GM21529 (cell line): ENCODE measurements around the gene BTAF1.

Source experiments
- ATAC-seq: cut with Tn5 transposase; IDR thresholded peaks from one replicate; pipeline ENCODE4 v1.9.1; 2021; ENCODE audit not compliant: unreplicated experiment

BTAF1 gene

GRCh38 chr10:91907914-91908336, 15.6 kb upstream of the BTAF1 start:
- peak; percentile 19 for ATAC-seq

- peak; percentile 89 for ATAC-seq
These were observed 15.0 kb upstream of the BTAF1 start for GRCh38 chr10:91908337-91909116.

GRCh38 chr10:91909117-91909677, 14.4 kb upstream of the BTAF1 start, which contains the start of gene FGFBP3:
TSS of gene FGFBP3 (minus strand) at chr10:91909486. CDS start at chr10:91908969, 517 bp downstream.
- no peak for ATAC-seq

- ATAC-seq = no peak
These were observed 13.1 kb upstream of the BTAF1 start for GRCh38 chr10:91910467-91910866.

- ATAC-seq = no peak
These were observed 3.9 kb upstream of the BTAF1 start for GRCh38 chr10:91919651-91920050.

DNA sequence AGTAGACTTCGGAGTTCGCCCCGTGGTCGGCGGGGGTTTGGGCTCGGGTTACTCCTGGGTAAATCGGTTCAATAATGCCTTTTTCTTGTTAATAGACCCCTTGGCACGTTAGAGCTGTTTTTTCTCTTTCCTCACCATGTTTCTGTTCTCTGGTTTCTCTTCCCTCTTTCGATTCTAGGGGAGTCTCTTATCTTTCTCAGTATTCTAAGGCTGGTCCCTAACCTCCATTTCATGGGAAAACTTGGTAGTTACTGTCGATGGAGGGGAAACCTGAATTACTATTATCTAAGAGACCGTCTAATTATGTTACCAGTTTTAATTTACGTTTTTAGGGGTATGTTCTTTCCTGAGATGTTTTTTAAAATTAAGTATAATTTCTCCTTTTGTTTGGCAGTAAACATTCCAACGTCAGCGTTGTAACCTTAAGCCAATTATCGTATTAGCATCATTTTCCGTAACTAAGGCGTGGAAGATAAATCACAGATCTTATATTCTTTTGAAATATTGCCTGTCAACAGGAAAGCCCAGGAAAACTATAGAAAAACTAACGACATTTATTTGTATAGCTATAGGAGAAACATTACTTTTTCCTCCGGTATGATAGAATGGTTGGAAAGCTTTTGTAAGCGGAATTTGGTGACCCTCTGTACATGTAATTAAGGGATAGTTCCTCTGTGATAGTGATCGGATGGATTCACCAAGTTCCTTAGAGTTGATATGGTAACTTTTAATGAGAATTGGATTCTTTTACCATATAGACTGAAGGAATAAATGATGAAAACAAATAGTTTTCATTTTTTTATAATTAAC, 847 bp downstream of the BTAF1 start:
- ATAC-seq = peak; percentile 30

DNA sequence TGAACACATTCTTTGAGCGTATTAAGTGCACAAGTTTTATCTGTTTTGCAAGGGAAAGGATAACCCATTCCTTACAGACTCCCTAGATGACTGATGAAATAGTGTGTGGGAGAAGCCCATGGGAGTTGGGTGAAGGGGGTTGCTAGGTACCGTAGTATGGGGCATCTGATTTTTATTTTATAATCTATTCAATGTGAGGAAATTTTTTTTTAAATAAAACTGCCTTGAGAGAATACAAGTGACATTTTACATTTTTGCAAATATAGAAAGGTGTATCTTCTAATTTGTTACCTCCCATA, 1.4 kb downstream of the BTAF1 start:
- ATAC-seq = no peak

DNA sequence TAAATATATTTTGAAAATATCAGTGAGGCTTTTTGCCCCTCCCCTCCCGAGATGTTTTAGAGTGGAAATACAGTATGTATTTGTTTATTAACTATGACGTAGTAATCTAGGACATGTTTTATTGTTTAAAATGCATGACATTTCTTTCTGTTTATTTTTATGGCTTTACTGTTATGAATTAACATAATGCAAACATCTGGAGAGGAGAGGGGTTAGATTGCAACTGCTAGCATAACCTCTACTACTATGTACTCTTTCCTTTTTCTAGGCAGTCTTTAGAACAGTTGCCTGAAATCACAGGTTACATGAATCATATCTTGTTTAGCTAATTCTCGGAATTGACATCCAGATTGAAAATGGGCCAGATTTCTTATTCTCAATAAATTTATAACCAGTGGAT, 7.4 kb downstream of the BTAF1 start:
- no peak for ATAC-seq

DNA sequence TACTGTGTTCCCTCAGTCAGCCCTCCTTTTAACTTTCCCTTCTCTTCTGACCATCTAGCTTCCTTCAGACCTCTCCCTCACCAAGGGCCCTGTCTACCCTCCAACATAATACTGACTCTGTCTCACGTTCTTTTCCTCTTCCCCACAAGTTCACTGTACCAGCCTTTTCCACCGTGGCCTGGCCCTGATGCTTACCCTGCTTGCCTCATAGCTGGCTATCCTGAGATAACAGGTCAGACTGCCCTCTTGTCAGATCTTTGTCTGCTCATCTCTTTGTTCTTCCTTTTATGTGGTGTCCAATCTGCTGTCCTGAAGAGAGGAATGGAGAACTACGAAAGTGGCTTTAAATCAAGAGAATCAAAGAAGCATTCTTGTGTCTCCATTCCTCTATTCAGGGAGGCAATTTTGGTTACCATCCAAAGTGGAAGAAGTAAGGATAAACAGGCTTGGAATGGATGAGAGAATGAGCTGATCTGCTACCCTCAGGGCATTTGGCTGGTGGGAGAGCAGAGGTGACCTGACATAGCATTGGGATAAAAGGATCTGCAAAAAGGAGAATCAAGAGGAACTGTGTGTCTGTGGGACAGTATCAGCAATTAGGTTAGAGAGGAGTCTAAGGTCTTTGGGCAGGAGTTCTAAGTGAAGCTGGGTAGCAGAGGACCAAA, 8.1 kb downstream of the BTAF1 start:
- no peak for ATAC-seq

DNA sequence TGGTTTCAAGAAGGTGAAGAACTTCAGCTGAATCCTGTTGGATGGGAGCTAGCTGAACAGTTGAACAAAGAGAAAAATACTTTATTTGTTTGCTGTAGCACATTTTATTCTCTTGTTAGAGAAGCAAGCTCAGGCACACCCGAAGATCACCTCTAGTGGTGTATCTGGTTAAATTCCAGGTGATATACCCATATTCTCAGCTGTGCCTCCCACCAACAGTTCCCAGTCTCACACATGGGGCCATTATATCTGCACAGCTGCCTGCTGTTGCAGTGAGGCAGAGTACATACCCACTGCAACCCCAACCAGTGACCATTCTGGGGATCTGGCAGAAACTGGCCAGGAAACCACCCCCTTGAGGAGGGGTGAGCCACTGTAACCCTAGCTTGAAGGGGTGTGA, 9.2 kb downstream of the BTAF1 start:
- ATAC-seq = no peak

DNA sequence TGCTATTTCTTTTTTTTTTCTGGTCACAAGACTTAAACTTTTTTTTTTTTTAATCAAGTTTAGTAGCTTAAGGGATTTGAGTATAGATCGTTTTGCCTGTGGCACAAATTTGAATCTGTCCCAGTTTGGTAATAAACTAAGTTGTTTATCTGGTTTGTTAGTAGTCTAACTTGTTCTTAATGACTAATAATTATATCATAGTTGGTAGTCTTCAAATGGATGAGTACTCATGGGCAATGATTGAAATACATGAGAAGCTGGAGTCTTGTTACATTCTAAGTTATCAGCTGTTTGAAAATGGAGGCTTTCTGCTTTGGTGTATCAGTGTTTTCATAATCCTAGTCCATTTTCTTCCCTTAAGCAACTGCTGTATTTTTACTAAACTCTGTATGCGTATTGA, 12.3 kb downstream of the BTAF1 start:
- no peak for ATAC-seq

DNA sequence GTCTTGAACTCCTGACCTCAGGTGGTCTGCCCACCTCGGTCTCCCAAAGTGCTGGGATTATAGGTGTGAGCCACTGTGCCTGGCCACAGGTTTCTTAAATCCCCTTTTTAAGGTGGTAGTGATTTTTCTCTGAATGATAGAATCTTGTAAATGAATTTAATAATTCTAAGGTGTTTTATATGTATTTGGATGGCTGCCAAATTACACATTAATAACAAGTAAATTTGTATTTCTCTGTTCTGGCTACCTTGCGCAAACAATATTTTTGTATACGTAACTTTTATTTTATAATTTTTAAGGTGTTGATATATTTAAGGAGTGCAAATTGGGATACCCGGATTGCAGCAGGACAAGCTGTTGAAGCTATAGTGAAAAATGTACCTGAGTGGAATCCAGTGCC, 16.1 kb downstream of the BTAF1 start:
- ATAC-seq = no peak

GRCh38 chr10:91941426-91941825, 17.9 kb downstream of the BTAF1 start:
- ATAC-seq = no peak

DNA sequence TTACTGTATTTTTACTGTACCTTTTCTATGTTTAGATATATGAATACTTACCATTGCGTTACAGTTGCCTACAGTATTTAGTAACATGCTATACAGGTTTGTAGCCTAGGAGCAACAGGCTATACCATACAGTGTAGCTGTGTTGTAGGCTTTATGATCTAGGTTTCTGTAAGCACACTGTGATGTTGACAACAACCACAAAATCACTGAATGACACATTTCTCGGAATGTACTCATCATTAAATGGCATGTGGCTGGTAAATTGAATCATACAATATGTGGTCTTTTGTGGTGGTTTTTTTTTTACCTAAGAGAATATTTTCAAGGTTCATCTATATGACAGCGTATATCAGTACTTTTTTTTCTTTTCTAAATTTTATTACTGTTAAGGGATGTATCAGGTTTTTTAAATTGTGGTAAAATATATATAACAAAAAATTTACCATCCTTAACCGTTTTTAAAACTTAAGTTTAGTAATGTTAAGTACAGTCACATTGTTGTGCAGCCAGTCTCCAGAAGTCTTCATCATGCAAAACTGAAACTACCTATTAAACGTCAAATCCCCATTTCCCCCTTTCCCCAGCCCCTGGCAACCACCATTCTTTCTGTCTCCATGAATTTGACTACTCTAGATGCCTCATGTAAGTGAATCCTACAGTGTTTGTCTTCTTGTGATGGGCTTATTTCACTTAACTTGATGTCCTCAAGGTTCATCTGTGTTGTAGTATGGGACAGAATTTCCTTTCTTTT, 21.5 kb downstream of the BTAF1 start:
- ATAC-seq = no peak

GRCh38 chr10:91953600-91954160, 30.1 kb downstream of the BTAF1 start:
- ATAC-seq = no peak

GRCh38 chr10:91955114-91955513, 31.5 kb downstream of the BTAF1 start:
- no peak for ATAC-seq

DNA sequence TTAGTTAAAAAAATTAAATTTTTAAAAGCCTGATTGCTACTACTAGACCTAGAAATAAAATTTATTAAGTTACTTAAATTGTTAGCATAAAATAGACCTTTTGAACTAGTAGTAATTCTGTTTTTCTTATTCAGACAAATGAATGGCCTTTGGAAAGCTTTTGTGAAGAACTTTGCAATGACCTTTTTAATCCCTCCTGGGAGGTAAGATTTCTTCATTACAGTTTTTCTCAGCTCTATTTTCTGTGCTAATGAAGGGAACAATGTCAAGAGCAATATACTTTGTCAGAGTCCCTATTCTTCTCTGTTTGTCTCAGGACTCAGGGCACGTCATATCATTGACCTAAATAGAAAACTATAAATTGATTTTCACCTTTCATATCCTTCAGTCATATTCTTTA, 33.5 kb downstream of the BTAF1 start:
- ATAC-seq = no peak

- no peak for ATAC-seq
These were observed 45.7 kb downstream of the BTAF1 start for GRCh38 chr10:91969297-91969696.

DNA sequence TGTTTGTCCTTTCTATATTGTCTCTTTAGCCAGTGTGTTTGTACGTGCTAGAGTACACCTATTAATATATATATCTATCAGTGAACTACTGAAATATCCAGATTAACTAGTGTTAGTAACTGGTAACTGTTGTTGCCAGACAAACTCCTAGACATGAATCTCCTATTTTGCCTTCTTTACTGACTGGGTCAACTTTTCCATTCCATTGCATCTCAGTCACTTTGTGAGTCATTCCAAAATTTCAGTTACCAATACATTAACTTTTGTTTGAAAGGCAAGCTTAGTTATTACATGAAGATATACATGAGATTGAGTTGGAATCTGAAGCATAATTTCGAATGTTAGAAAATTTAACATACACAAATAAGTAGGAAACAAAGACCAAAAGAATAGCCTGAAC, 51.4 kb downstream of the BTAF1 start:
- ATAC-seq = no peak

- no peak for ATAC-seq
These were observed 51.9 kb downstream of the BTAF1 start for GRCh38 chr10:91975438-91975837.
